T-helper 17 cell (primary cell): ENCODE measurements around the gene AMPD1. TPM values are rescaled to one million over a fixed set of nuclear protein-coding genes. Genes with fewer than 3 reads are reported as not detected.

Experiments used
- ATAC-seq: fragments of 150-1000 bp; cut with Tn5 transposase; 2 replicates; pipeline ENCODE4 v1.10.0; 2021; ENCODE audit warnings: mild to moderate bottlenecking, moderate library complexity
- DNase-seq, 3 donors: peaks; one replicate each; pipeline versions ENCODE4 v3.0.0 to v3.0.0-alpha.2; 2020 to 2021
- H3K9me3 ChIP-seq: one replicate; pipeline ENCODE4 v1.7.0; 2013; ENCODE audit warnings: low read length, mild to moderate bottlenecking; ENCODE audit not compliant: control insufficient read depth, poor library complexity, severe bottlenecking
- H3K27ac Mint-ChIP-seq: one replicate; pipeline ENCODE4 v1.8.0; 2022; ENCODE audit warnings: mild to moderate bottlenecking, moderate library complexity, mixed read lengths
- H3K27me3 Mint-ChIP-seq: one replicate; pipeline ENCODE4 v1.8.0; 2022; ENCODE audit warnings: mixed read lengths
- H3K36me3 Mint-ChIP-seq: one replicate; pipeline ENCODE4 v1.8.0; 2022; ENCODE audit warnings: low read depth, mixed read lengths
- H3K4me1 Mint-ChIP-seq: one replicate; pipeline ENCODE4 v1.8.0; 2022; ENCODE audit warnings: mild to moderate bottlenecking, mixed read lengths
- H3K4me3 Mint-ChIP-seq: one replicate; pipeline ENCODE4 v1.8.0; 2022; ENCODE audit warnings: mild to moderate bottlenecking, moderate library complexity, mixed read lengths
- total RNA-seq, 4 donors: library from RNA in 2 of 4; stranded (reverse) in 2 of 4; gene quantifications; one replicate each; pipeline ENCODE4 v1.2.3 and lab custom pipeline; 2022 to 2026

AMPD1 gene
- total RNA-seq, 2 donors from 2014 or later: not detected

- no peak overlapping the region for H3K4me3 Mint-ChIP-seq
- no peak for DNase-seq
- H3K4me1 Mint-ChIP-seq: no peaks in the 10 kb centered on the region
- H3K27me3 Mint-ChIP-seq: peaks cover 41% of the 10 kb centered on the region
- H3K36me3 Mint-ChIP-seq: no peaks in the 10 kb centered on the region
- H3K27ac Mint-ChIP-seq: no peak overlapping the region
- no peak for ATAC-seq
- no peaks in the 10 kb centered on the region for H3K9me3 ChIP-seq
These were observed 35.1 kb downstream of the AMPD1 start for GRCh38 chr1:114660238-114660637.

DNA sequence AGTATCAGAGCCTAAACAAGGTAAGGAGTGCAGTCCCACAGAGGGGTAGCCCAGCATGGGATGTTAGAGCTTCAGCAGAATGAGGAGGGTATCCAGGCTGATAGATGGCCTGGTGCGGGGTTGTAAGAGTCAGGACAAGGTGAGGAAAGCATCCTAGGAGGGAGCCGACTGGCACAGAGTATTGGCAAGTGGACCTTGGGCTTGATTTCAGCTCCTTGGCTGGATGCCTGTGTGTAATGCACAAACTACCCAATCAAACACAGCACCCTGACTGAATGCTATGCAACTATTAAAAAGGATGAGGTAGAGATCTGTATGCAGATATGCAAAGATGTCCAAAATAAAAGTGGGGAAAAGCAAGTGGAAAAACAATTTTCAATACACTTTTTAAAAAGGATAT is 43.5 kb downstream of the AMPD1 start:
- ATAC-seq (no peak), DNase-seq (no peak)
- H3K9me3 ChIP-seq: no peaks in the 10 kb centered on the region
- no peak overlapping the region for H3K4me3 Mint-ChIP-seq
- H3K27ac Mint-ChIP-seq: no peak overlapping the region
- no peaks in the 10 kb centered on the region for H3K36me3 Mint-ChIP-seq
- no peaks in the 10 kb centered on the region for H3K4me1 Mint-ChIP-seq
- no peaks in the 10 kb centered on the region for H3K27me3 Mint-ChIP-seq

DNA sequence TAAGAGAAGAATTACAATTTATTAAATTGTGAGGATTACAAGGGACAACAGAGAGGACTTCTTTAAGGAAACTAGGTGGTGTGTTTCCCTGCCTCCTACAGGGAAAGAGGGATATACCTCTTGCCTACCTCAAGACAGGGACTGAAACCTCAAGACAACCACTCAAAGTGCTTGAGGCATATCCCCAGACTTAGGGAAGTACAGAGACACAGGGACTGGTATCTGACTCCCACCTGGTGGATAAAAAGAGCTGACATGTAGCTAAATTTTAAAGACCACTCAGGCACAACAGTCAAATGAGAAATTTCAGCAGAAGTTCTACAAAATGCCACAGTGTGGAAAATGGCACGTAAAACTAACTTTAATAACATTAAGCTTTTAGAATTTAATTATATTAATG is 46.8 kb downstream of the AMPD1 start:
- no peak for ATAC-seq
- H3K27me3 Mint-ChIP-seq: no peaks in the 10 kb centered on the region
- DNase-seq: no peak
- peaks cover 3% of the 10 kb centered on the region for H3K4me1 Mint-ChIP-seq
- peaks cover 3% of the 10 kb centered on the region for H3K9me3 ChIP-seq
- no peak overlapping the region for H3K27ac Mint-ChIP-seq
- H3K36me3 Mint-ChIP-seq: no peaks in the 10 kb centered on the region
- H3K4me3 Mint-ChIP-seq: no peak overlapping the region

DNA sequence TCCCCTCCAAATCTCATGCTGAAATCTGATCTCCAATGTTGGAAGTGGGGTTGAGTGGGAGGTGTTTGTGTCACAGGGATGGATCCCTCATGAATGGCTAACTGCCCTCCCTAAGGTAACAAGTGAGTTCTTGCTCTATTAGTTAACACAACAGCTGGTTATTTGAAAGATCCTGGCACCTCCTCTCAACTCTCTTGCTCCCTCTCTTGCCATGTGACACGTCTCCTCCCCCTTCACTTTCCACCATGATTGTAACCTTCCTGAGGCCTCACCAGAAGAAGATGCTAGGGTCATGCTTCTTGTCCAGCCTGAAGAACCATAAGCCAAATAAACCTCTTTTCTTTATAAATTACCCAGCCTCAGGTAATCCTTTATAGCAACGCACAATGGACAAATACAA is 54.0 kb downstream of the AMPD1 start:
- peaks cover 3% of the 10 kb centered on the region for H3K4me1 Mint-ChIP-seq
- peaks cover 1% of the 10 kb centered on the region for H3K9me3 ChIP-seq
- no peak for DNase-seq
- H3K27me3 Mint-ChIP-seq: peaks cover 10% of the 10 kb centered on the region
- no peak overlapping the region for H3K27ac Mint-ChIP-seq
- no peak overlapping the region for H3K4me3 Mint-ChIP-seq
- no peaks in the 10 kb centered on the region for H3K36me3 Mint-ChIP-seq
- ATAC-seq: no peak

DNA sequence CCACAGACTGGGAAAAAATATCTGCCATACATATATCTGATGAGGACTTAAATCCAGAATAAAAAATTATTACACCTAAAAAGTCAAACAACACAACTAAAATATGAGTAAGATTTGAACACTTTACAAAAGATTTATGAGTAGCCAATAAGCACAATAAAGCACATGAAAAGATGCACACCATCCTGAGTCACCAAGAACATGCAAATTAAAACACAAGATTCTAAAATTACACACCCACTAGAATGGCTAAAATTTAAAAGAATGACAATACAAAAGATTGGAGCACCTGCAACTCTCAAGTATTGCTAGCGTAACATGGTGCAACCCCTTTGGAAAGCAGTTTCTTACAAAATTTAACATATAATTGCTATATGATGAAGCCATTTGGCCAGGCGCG is 56.4 kb downstream of the AMPD1 start:
- Mint-ChIP-seq H3K27me3 (peaks cover 19% of the 10 kb centered on the region), H3K4me1 (peaks cover 1% of the 10 kb centered on the region), H3K36me3 (no peaks in the 10 kb centered on the region), H3K4me3 (no peak overlapping the region), H3K27ac (no peak overlapping the region)
- ATAC-seq: no peak
- no peaks in the 10 kb centered on the region for H3K9me3 ChIP-seq
- no peak for DNase-seq

DNA sequence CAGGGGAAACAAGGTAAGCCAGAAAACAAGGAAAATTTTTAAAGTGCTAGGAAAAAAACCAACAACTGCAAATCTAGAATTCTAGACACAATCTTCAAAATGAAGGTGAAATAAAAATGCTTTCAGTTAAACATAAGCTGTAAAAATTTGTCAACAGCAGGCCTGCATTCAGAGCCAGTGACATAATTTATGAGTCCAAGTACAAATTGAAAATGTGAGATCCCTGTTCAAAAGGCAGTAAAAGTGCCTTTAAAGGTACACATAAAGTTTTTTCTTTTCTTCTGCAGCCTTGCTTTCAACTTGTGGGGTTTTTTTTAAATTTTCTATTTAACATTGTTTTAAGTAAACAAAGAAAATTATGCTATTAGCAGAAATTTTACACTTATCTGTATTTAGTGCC is 62.9 kb downstream of the AMPD1 start:
- Mint-ChIP-seq H3K36me3 (peaks cover 7% of the 10 kb centered on the region), H3K4me3 (no peak overlapping the region), H3K27ac (no peak overlapping the region), H3K27me3 (peaks cover 31% of the 10 kb centered on the region), H3K4me1 (no peaks in the 10 kb centered on the region)
- ATAC-seq: no peak
- no peak for DNase-seq
- H3K9me3 ChIP-seq: no peaks in the 10 kb centered on the region

DNA sequence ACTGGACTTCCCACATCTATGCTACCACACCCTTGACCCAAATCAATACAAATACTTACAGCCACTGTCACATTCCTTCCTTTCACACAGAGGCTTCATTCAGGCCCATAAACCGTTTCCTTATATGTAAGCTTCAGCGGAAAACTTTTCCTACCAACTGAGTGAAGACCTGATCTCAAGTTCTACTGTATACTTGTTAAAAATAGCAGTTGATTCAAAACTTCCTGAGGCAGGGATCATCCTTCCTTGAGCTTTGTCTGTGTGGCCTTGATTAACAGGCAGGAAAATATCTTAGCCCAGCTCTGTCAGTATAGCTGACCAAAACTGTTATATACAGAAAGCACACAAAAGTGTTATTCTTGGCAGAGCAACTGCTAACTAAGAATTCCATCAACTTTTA is 68.2 kb downstream of the AMPD1 start:
- Mint-ChIP-seq H3K27ac (no peak overlapping the region), H3K4me3 (no peak overlapping the region), H3K36me3 (peaks cover 11% of the 10 kb centered on the region), H3K27me3 (peaks cover 29% of the 10 kb centered on the region), H3K4me1 (no peaks in the 10 kb centered on the region)
- DNase-seq (no peak), ATAC-seq (no peak)
- H3K9me3 ChIP-seq: no peaks in the 10 kb centered on the region

- H3K9me3 ChIP-seq: no peaks in the 10 kb centered on the region
- Mint-ChIP-seq H3K36me3 (peaks cover 5% of the 10 kb centered on the region), H3K4me1 (no peaks in the 10 kb centered on the region), H3K27ac (no peak overlapping the region), H3K27me3 (peaks cover 24% of the 10 kb centered on the region), H3K4me3 (no peak overlapping the region)
- DNase-seq: no peak
- no peak for ATAC-seq
These were observed 72.0 kb downstream of the AMPD1 start for GRCh38 chr1:114623364-114623763.

Other genes with a start within 250 kb of the AMPD1 start
- gene TRIM33, start 184.3 kb downstream of the AMPD1 start, total RNA-seq: 10 to 100 TPM; 48.1 to 53.9 TPM
- 10 to 100 TPM; 74.9 to 82.1 TPM for gene BCAS2, start 113.9 kb downstream of the AMPD1 start, total RNA-seq
- gene DENND2C, start 25.5 kb downstream of the AMPD1 start, total RNA-seq: 1 to 10 TPM; 1.1 to 5.1 TPM
- 10 to 100 TPM; 24.3 to 32.5 TPM for gene NRAS, start 21.2 kb upstream of the AMPD1 start, total RNA-seq
- 100 to 1,000 TPM; 627 to 703 TPM for gene CSDE1, start 62.4 kb upstream of the AMPD1 start, total RNA-seq
- gene SIKE1, start 85.1 kb upstream of the AMPD1 start, total RNA-seq: 10 to 100 TPM; 41.5 to 50.9 TPM
- not detected for gene SYCP1, start 159.3 kb upstream of the AMPD1 start, total RNA-seq